Right lobe of liver (tissue), 4 donors: ENCODE measurements around the gene PLCB4.

Experiments
- CTCF ChIP-seq, 4 donors: fragments of 200-600 bp in 3 of 4; fragments of 450-650 bp in 1 of 4; IDR thresholded peaks; one replicate each; pipeline versions ENCODE4 v1.5.1 to v1.8.0; 2016 to 2022; ENCODE audit warnings: antibody characterized with exemption in 4 of 4, mild to moderate bottlenecking in 2 of 4
- POLR2A ChIP-seq: fragments of 450-650 bp; IDR thresholded peaks from one replicate; pipeline ENCODE4 v1.6.1; 2017; ENCODE audit warnings: antibody characterized with exemption, mild to moderate bottlenecking
- donor health status: DM: no; HTN: no; CAD: no.
- donor health status: DM: no; HTN: no; CAD: no.
- donor health status: DM: no; HTN: yes; CAD: no.

- no peak for TF ChIP-seq CTCF (IDR thresholded peaks at IDR 0.05)
- TF ChIP-seq POLR2A = no peak
Observed at GRCh38 chr20:9409981-9410380, 341.1 kb downstream of the PLCB4 start.
